SK-N-MC (cell line): ENCODE results near the gene PTPN6.

Experiments
- DNase-seq: peaks from one replicate; pipeline ENCODE4 v3.0.0-alpha.2; 2011; ENCODE audit warnings: low read depth, low spot score
- H3K27ac ChIP-seq: fragments of 200-600 bp; sonication (generic); 2 replicates; pipeline ENCODE4 v1.5.1; 2016; ENCODE audit warnings: mixed run types
- H3K36me3 ChIP-seq: fragments of 200-600 bp; sonication (generic); 2 replicates; pipeline ENCODE4 v1.6.1; 2017; ENCODE audit warnings: antibody characterized with exemption, low read length, mixed read lengths; ENCODE audit not compliant: insufficient read depth
- H3K4me3 ChIP-seq: fragments of 200-600 bp; sonication (generic); 2 replicates; pipeline ENCODE4 v1.5.1; 2016
- H3K9ac ChIP-seq: fragments of 200-600 bp; sonication (generic); 2 replicates; pipeline ENCODE4 v1.8.0; 2017; ENCODE audit warnings: mixed run types, mixed read lengths; ENCODE audit not compliant: insufficient read length
- H3K9me3 ChIP-seq: fragments of 200-600 bp; sonication (generic); 2 replicates; pipeline ENCODE4 v1.6.1; 2017; ENCODE audit warnings: low read depth, mild to moderate bottlenecking, antibody characterized with exemption, low read length, moderate library complexity, mixed read lengths
- EZH2 ChIP-seq: fragments of 200-600 bp; sonication (generic); IDR thresholded peaks from one replicate; pipeline ENCODE4 v1.6.1; 2017; ENCODE audit warnings: antibody characterized with exemption
- FOXP2 ChIP-seq: optimal IDR thresholded peaks from 2 replicates; pipeline ENCODE3; 2011; ENCODE audit warnings: mild to moderate bottlenecking, moderate library complexity; ENCODE audit not compliant: insufficient read depth; ENCODE audit errors: extremely low read length, control extremely low read depth
- POLR2AphosphoS5 ChIP-seq: IDR thresholded peaks from 2 replicates; pipeline ENCODE4 v1.6.1; 2012; ENCODE audit warnings: mild to moderate bottlenecking, low read depth, low read length, borderline replicate concordance

Gene PTPN6

DNA sequence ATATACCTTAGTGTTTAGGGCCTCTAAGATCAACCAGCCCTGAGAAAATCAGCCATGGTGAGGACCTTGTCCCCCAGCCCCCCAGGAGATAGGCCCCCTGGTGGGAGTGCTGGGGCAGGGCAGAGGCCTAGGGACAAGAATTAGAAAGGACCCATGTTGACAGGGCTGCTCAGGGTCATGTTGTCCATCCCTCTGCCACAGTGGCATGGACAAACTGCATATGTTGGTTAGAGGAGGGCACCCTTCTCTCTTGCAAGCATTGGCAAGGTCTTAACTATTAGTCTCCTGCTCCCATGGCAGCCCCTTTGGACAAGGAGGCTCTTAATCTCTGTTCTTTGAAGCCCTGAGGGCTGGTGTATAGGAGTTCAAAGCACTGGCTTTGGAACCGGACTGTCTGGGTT lies 755 bp upstream of the PTPN6 start:
- TF ChIP-seq EZH2 = no peak
- no peak for TF ChIP-seq POLR2AphosphoS5
- no peak for TF ChIP-seq FOXP2
- H3K36me3 ChIP-seq = no peaks in the 10 kb centered on the region; the same call in 1 of the 2 replicates
- no peak for DNase-seq
- H3K9me3 ChIP-seq = no peaks in the 10 kb centered on the region
- no peak overlapping the region for H3K9ac ChIP-seq
- H3K27ac ChIP-seq = no peak overlapping the region
- H3K4me3 ChIP-seq = no peak overlapping the region

DNA sequence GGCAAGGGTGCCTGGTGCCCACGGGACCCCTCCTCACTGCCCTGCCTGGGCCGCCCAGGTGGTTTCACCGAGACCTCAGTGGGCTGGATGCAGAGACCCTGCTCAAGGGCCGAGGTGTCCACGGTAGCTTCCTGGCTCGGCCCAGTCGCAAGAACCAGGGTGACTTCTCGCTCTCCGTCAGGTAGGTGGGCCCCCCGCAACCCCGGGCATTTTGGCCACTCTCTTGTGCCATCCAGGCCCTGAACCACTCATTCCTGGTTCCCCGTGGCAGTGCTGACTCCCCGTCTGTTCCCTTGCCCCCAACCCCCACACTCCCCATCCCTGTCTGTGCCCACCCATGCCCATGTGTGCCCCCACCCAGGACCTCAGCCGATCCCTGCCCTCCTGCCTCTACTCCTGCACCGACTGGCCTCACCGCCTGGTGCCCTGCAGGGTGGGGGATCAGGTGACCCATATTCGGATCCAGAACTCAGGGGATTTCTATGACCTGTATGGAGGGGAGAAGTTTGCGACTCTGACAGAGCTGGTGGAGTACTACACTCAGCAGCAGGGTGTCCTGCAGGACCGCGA lies 480 bp downstream of the PTPN6 start:
- Histone ChIP-seq H3K9me3 (no peaks in the 10 kb centered on the region), H3K4me3 (no peak overlapping the region), H3K36me3 (no peaks in the 10 kb centered on the region), H3K9ac (no peak overlapping the region), H3K27ac (no peak overlapping the region)
- no peak for DNase-seq
- no peak for TF ChIP-seq POLR2AphosphoS5
- TF ChIP-seq FOXP2 = no peak
- no peak for TF ChIP-seq EZH2

DNA sequence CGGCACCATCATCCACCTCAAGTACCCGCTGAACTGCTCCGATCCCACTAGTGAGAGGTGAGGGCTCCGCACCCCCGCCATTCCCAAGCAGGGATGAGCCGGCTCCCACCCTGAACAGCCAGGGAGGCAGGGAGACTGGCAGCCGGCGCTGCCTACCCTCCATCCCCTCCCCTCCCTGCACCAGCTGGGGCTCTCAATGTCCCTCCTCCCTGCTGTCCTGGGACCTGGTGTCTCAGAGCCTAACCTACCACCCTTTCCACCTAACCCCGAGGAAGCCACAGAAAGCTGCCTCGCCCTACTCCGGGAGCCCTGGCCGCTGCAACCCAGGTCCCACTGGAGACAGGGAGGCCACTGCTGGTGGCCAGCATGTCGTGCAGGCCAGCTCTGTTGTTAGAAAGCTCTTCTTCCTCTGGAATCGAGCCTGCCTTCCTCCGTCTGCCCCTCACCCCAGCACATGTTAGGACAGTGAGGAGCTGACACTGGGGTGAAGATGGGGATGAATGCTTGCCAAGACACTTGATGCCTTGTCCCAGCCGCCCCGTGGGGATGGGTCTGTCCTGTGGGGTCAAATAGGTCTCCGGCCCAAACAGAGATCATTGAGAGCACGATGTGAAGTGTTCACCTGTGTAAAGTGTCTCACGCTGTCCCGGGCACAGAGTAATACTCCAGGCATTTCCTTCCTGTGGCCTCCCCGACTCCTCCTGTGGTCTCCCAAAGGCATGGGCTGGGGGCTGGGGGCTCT lies 1.1 kb downstream of the PTPN6 start:
- Histone ChIP-seq H3K9ac (no peak overlapping the region), H3K36me3 (no peaks in the 10 kb centered on the region), H3K9me3 (no peaks in the 10 kb centered on the region), H3K27ac (no peak overlapping the region), H3K4me3 (no peak overlapping the region)
- no peak for DNase-seq
- no peak for TF ChIP-seq FOXP2
- TF ChIP-seq POLR2AphosphoS5 = no peak
- no peak for TF ChIP-seq EZH2

DNA sequence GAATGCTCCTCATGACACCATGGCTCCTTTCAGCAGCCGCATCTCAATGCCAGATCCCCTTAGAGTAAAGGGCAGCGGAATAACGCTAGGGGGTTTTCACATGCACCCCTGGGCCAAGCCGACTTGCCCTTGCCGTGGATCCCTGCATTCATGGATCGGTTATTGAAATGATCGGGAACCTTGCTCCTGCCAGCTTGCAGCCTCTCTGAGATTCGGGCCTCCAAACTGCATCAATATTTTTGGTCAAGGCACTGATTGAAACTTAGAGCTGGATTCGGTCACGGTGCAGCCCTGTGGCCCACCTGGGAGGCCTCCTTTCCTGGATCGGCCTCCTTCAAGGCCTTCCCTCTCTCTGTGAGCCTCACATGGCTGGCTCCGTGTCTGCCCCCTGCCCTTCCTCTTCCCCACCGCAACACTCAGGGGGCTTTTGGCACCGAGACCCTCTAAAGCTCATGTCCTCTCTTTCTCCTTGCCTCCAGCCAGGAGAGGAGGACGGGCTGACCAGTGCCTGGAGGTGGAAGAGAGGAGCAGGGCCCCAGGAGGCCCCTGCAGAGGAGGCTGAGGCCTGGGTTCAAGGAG lies 1.8 kb downstream of the PTPN6 start:
- H3K4me3 ChIP-seq = no peak overlapping the region
- no peak for DNase-seq
- TF ChIP-seq EZH2 = no peak
- TF ChIP-seq FOXP2 = no peak
- TF ChIP-seq POLR2AphosphoS5 = no peak
- no peaks in the 10 kb centered on the region for H3K36me3 ChIP-seq
- H3K9me3 ChIP-seq = no peaks in the 10 kb centered on the region
- H3K9ac ChIP-seq = no peak overlapping the region
- peak overlapping the region; percentile 42; the same call in 1 of the 2 replicates for H3K27ac ChIP-seq

DNA sequence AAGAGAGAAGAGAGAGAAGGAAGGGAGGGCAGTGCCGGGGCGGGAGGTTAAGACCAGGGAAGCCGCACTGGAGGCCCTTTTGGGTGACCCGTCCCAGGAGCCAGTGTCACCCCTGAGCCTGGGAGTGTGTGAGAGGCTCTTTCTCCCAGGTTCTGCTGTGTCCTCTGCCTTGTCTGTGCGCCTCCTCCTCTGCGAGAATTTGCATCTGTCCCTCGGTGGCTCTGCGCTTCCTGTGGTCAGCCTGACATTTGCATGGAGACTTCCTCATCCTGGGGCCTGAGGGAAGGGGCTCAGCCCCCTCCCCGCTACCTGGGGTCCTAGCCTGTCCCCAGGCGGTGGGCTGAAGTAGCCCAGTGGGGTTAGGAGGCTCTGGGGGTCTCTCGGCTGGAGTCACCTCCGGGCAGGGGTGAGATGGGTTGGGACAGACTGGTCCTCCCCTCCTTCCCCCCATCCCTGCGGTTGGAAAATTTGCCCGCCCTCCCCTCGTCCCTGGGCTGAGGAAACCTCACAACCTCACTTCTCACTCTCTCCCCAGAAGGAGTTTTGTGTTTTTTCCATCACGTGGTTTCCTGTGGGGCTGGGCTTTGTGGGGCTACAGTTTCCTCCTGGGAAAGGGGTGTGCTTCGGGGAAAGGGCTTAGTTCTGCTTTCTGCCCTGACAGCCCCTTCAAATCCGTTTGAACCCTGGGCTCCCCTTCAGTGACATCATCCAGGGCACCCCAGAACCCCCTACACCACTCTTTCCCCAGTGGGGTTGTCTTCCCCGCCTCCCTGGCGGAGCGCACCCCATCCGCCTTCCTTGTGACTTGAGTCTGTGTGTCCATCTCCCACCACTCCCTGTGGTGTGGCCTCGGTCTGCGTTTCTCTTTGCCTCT lies 2.5 kb downstream of the PTPN6 start:
- H3K36me3 ChIP-seq = no peaks in the 10 kb centered on the region
- TF ChIP-seq FOXP2 = no peak
- no peak for TF ChIP-seq POLR2AphosphoS5
- TF ChIP-seq EZH2 = no peak
- DNase-seq = no peak
- H3K4me3 ChIP-seq = peak overlapping the region; percentile 35; the same call in 1 of the 2 replicates
- H3K27ac ChIP-seq = peak overlapping the region; percentile 75
- no peaks in the 10 kb centered on the region for H3K9me3 ChIP-seq
- H3K9ac ChIP-seq = peak overlapping the region; percentile 42

DNA sequence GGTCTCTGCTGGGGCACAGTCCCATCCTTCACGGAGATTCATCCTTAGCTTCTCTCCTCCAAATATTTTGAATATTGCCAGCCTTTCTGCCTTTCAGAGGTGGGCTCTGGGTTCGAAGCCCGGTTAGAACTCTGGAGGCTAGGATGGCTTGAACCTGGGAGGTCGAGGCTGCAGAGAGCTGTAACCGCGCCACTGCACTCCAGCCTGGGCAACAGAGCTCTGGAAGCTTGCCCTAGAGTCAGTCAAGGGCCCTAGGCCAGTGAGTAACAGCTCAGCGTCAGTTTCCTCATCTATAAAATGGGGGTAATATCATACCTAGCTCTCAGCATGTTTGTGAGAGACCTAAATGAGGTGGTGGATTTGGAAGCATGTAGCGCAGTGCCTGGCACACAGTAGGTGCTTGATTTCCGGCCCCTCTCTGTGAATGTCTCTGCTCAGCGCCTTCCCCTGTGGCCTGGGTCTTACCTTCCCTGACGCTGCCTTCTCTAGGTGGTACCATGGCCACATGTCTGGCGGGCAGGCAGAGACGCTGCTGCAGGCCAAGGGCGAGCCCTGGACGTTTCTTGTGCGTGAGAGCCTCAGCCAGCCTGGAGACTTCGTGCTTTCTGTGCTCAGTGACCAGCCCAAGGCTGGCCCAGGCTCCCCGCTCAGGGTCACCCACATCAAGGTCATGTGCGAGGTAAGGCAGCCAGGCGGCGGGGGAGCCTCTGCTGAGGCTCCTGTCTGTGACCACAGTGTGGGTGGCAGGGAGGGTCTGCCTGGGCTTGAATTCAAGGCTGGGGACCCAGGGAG lies 3.4 kb downstream of the PTPN6 start:
- peak overlapping the region; percentile 75; the same call in 1 of the 2 replicates for H3K27ac ChIP-seq
- H3K9me3 ChIP-seq = no peaks in the 10 kb centered on the region
- no peak for DNase-seq
- TF ChIP-seq POLR2AphosphoS5 = no peak
- TF ChIP-seq FOXP2 = no peak
- no peak for TF ChIP-seq EZH2
- no peak overlapping the region for H3K9ac ChIP-seq
- H3K36me3 ChIP-seq = no peaks in the 10 kb centered on the region
- H3K4me3 ChIP-seq = no peak overlapping the region

DNA sequence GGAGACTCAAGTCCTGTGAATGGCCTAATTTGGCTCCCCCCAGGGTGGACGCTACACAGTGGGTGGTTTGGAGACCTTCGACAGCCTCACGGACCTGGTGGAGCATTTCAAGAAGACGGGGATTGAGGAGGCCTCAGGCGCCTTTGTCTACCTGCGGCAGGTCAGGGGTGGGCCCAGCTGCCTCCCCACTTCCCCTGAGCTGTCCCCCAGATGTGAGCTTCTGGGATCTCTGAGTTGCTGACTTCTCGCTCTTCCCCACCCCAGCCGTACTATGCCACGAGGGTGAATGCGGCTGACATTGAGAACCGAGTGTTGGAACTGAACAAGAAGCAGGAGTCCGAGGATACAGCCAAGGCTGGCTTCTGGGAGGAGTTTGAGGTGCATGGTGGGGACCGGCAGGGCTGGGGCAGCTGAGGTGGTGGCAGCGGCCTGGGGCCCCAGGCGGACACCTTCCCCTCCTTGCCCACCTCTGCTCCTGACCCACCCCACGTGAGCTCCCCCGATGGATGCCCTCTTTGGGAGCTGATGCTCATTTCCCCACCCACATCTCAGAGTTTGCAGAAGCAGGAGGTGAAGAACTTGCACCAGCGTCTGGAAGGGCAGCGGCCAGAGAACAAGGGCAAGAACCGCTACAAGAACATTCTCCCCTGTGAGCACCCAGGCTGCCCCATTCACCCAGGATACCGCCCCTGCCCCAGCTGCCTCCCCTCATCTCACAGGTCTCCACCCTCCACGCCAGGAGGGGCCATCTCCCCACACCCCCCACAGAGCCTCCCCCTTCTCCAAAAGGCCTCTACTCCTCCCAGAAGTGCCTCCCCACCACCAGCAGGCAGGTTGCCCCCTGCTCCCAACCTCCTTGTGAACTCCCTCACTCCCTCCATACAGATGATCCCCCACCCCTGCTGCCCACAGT lies 4.2 kb downstream of the PTPN6 start:
- Histone ChIP-seq H3K9me3 (no peaks in the 10 kb centered on the region), H3K4me3 (no peak overlapping the region), H3K9ac (no peak overlapping the region), H3K27ac (no peak overlapping the region), H3K36me3 (no peaks in the 10 kb centered on the region)
- no peak for DNase-seq
- TF ChIP-seq FOXP2 = no peak
- no peak for TF ChIP-seq EZH2
- no peak for TF ChIP-seq POLR2AphosphoS5
